SK-N-MC (cell line): ENCODE data around the gene AGMO.
A peak's percentile ranks its signal among the peaks of the same experiment; 100 is the strongest.

Experiments
- DNase-seq: peaks from one replicate; pipeline ENCODE4 v3.0.0-alpha.2; 2011; ENCODE audit warnings: low read depth, low spot score
- H3K27ac ChIP-seq: fragments of 200-600 bp; sonication (generic); 2 replicates; pipeline ENCODE4 v1.5.1; 2016; ENCODE audit warnings: mixed run types
- H3K36me3 ChIP-seq: fragments of 200-600 bp; sonication (generic); 2 replicates; pipeline ENCODE4 v1.6.1; 2017; ENCODE audit warnings: antibody characterized with exemption, low read length, mixed read lengths; ENCODE audit not compliant: insufficient read depth
- H3K4me3 ChIP-seq: fragments of 200-600 bp; sonication (generic); 2 replicates; pipeline ENCODE4 v1.5.1; 2016
- H3K9ac ChIP-seq: fragments of 200-600 bp; sonication (generic); 2 replicates; pipeline ENCODE4 v1.8.0; 2017; ENCODE audit warnings: mixed run types, mixed read lengths; ENCODE audit not compliant: insufficient read length
- H3K9me3 ChIP-seq: fragments of 200-600 bp; sonication (generic); 2 replicates; pipeline ENCODE4 v1.6.1; 2017; ENCODE audit warnings: low read depth, mild to moderate bottlenecking, antibody characterized with exemption, low read length, moderate library complexity, mixed read lengths
- EZH2 ChIP-seq: fragments of 200-600 bp; sonication (generic); IDR thresholded peaks from one replicate; pipeline ENCODE4 v1.6.1; 2017; ENCODE audit warnings: antibody characterized with exemption
- FOXP2 ChIP-seq: optimal IDR thresholded peaks from 2 replicates; pipeline ENCODE3; 2011; ENCODE audit warnings: mild to moderate bottlenecking, moderate library complexity; ENCODE audit not compliant: insufficient read depth; ENCODE audit errors: extremely low read length, control extremely low read depth
- POLR2AphosphoS5 ChIP-seq: IDR thresholded peaks from 2 replicates; pipeline ENCODE4 v1.6.1; 2012; ENCODE audit warnings: mild to moderate bottlenecking, low read depth, low read length, borderline replicate concordance

AGMO gene

GRCh38 chr7:15561835-15562234, at the start of gene AGMO:
Gene AGMO, minus strand, starts transcription at chr7:15562015.
- DNase-seq, result no peak
- Histone ChIP-seq H3K9me3 (no peaks in the 10 kb centered on the region), H3K4me3 (peak within 1 kb of the TSS; percentile 56), H3K9ac (peak within 1 kb of the TSS; percentile 42), H3K36me3 (no peaks in the 10 kb centered on the region), H3K27ac (peak within 1 kb of the TSS; percentile 12; the same call in 1 of the 2 replicates)
- TF ChIP-seq POLR2AphosphoS5 (no peak), FOXP2 (no peak), EZH2 (no peak)

GRCh38 chr7:15610503-15610902, 48.7 kb upstream of the AGMO start:
- Histone ChIP-seq H3K9me3 (peaks cover 2% of the 10 kb centered on the region; the same call in 1 of the 2 replicates), H3K4me3 (no peak overlapping the region), H3K27ac (no peak overlapping the region), H3K9ac (no peak overlapping the region), H3K36me3 (no peaks in the 10 kb centered on the region)
- TF ChIP-seq EZH2 (no peak), POLR2AphosphoS5 (no peak), FOXP2 (no peak)
- no peak for DNase-seq

GRCh38 chr7:15609287-15609686, 47.5 kb upstream of the AGMO start:
- Histone ChIP-seq H3K9ac (no peak overlapping the region), H3K27ac (no peak overlapping the region), H3K4me3 (no peak overlapping the region), H3K9me3 (peaks cover 2% of the 10 kb centered on the region; the same call in 1 of the 2 replicates), H3K36me3 (no peaks in the 10 kb centered on the region)
- no peak for DNase-seq
- no peak for TF ChIP-seq POLR2AphosphoS5
- no peak for TF ChIP-seq FOXP2

- peak; percentile 65 for DNase-seq
- H3K9me3 ChIP-seq, result peaks cover 2% of the 10 kb centered on the region; the same call in 1 of the 2 replicates
Measured at GRCh38 chr7:15607529-15608210, 45.9 kb upstream of the AGMO start.

GRCh38 chr7:15606561-15606960, 44.7 kb upstream of the AGMO start:
- Histone ChIP-seq H3K27ac (peak overlapping the region; percentile 96), H3K9me3 (peaks cover 2% of the 10 kb centered on the region; the same call in 1 of the 2 replicates), H3K4me3 (no peak overlapping the region), H3K36me3 (no peaks in the 10 kb centered on the region), H3K9ac (no peak overlapping the region)
- TF ChIP-seq FOXP2, result no peak
- TF ChIP-seq POLR2AphosphoS5, result no peak
- DNase-seq, result no peak

More at GRCh38 chr7:15607529-15608210, 45.9 kb upstream of the AGMO start:
- Histone ChIP-seq H3K27ac (peak overlapping the region; percentile 96), H3K4me3 (peak overlapping the region; percentile 52), H3K9ac (peak overlapping the region; percentile 72), H3K36me3 (no peaks in the 10 kb centered on the region)
- peak; percentile 78 for TF ChIP-seq FOXP2
- TF ChIP-seq EZH2, result no peak

- DNase-seq, result no peak
- TF ChIP-seq EZH2, result no peak
- no peak for TF ChIP-seq POLR2AphosphoS5
- no peak for TF ChIP-seq FOXP2
- no peaks in the 10 kb centered on the region for H3K9me3 ChIP-seq
- no peak overlapping the region for H3K9ac ChIP-seq
- no peak overlapping the region for H3K4me3 ChIP-seq
- no peak overlapping the region for H3K27ac ChIP-seq
- no peaks in the 10 kb centered on the region for H3K36me3 ChIP-seq
Measured at GRCh38 chr7:15604166-15604565, 42.4 kb upstream of the AGMO start.

- no peak for DNase-seq
- no peaks in the 10 kb centered on the region for H3K9me3 ChIP-seq
- no peak for TF ChIP-seq EZH2
- TF ChIP-seq POLR2AphosphoS5, result no peak
- TF ChIP-seq FOXP2, result no peak
- H3K4me3 ChIP-seq, result no peak overlapping the region
- no peak overlapping the region for H3K9ac ChIP-seq
- no peak overlapping the region for H3K27ac ChIP-seq
- no peaks in the 10 kb centered on the region for H3K36me3 ChIP-seq
Measured at GRCh38 chr7:15603124-15603523, 41.3 kb upstream of the AGMO start.

GRCh38 chr7:15602236-15602635, 40.4 kb upstream of the AGMO start:
- Histone ChIP-seq H3K9ac (no peak overlapping the region), H3K27ac (no peak overlapping the region), H3K4me3 (no peak overlapping the region), H3K9me3 (no peaks in the 10 kb centered on the region), H3K36me3 (no peaks in the 10 kb centered on the region)
- no peak for DNase-seq
- TF ChIP-seq FOXP2, result no peak
- TF ChIP-seq POLR2AphosphoS5, result no peak
- no peak for TF ChIP-seq EZH2

- no peak for DNase-seq
Measured at GRCh38 chr7:15601175-15601574, 39.4 kb upstream of the AGMO start.

More at GRCh38 chr7:15601175-15601574, 39.4 kb upstream of the AGMO start:
- H3K4me3 ChIP-seq, result no peak overlapping the region
- H3K36me3 ChIP-seq, result no peaks in the 10 kb centered on the region
- H3K9ac ChIP-seq, result no peak overlapping the region
- H3K9me3 ChIP-seq, result no peaks in the 10 kb centered on the region
- no peak overlapping the region for H3K27ac ChIP-seq
- TF ChIP-seq EZH2, result no peak
- TF ChIP-seq FOXP2, result no peak
